NCI-H748 (cell line): ENCODE results near the gene OPN5.
"Not testable (repeated sequence)": the region's sequence is repeated elsewhere in the genome, so short reads cannot be mapped to it uniquely, and the experiment has no call there.

Source experiments
- DNase-seq: peaks from one replicate; lab custom pipeline; 2025; ENCODE audit not compliant: unreplicated experiment; lab: John Stamatoyannopoulos, UW

The OPN5 gene

GRCh38 chr6:47781732-47782131 lies at the start of gene OPN5:
Gene OPN5 (plus strand): TSS chr6:47782032. CDS start chr6:47782067, 35 bp downstream.
- DNase-seq: no peak

GRCh38 chr6:47733879-47734558 lies 47.8 kb upstream of the OPN5 start:
- DNase-seq: peak; percentile 67

- DNase-seq: no peak
Measured at GRCh38 chr6:47734831-47735481, 46.9 kb upstream of the OPN5 start.

GRCh38 chr6:47736083-47736700 lies 45.6 kb upstream of the OPN5 start:
- DNase-seq: no peak

- no peak for DNase-seq
Measured at GRCh38 chr6:47737406-47737805, 44.4 kb upstream of the OPN5 start.

GRCh38 chr6:47740714-47741113 lies 41.1 kb upstream of the OPN5 start:
- DNase-seq: no peak

GRCh38 chr6:47741807-47742206 lies 40.0 kb upstream of the OPN5 start:
- DNase-seq: no peak

- DNase-seq: no peak
Measured at GRCh38 chr6:47743744-47744143, 38.1 kb upstream of the OPN5 start.

GRCh38 chr6:47745269-47745668 lies 36.6 kb upstream of the OPN5 start:
- not testable (repeated sequence) for DNase-seq

- no peak for DNase-seq
Measured at GRCh38 chr6:47749757-47750156, 32.1 kb upstream of the OPN5 start.

- no peak for DNase-seq
Measured at GRCh38 chr6:47752801-47753200, 29.0 kb upstream of the OPN5 start.

- DNase-seq: no peak
Measured at GRCh38 chr6:47759364-47759763, 22.5 kb upstream of the OPN5 start.

- no peak for DNase-seq
Measured at GRCh38 chr6:47762502-47762901, 19.3 kb upstream of the OPN5 start.

GRCh38 chr6:47766445-47766844 lies 15.4 kb upstream of the OPN5 start:
- DNase-seq: no peak

- no peak for DNase-seq
Measured at GRCh38 chr6:47767102-47767501, 14.7 kb upstream of the OPN5 start.

- no peak for DNase-seq
Measured at GRCh38 chr6:47769982-47770381, 11.8 kb upstream of the OPN5 start.

GRCh38 chr6:47772359-47772758 lies 9.5 kb upstream of the OPN5 start:
- no peak for DNase-seq

GRCh38 chr6:47773005-47773404 lies 8.8 kb upstream of the OPN5 start:
- no peak for DNase-seq

- DNase-seq: peak; percentile 88
Measured at GRCh38 chr6:47780510-47781356, 1.1 kb upstream of the OPN5 start.

GRCh38 chr6:47785182-47785581 lies 3.4 kb downstream of the OPN5 start:
- no peak for DNase-seq
